CD14-positive monocyte (primary cell): ENCODE data around the gene SIK3. TPM values are rescaled to one million over a fixed set of nuclear protein-coding genes. Genes with fewer than 3 reads are reported as not detected.

Source experiments
- DNase-seq, 3 donors: peaks; one replicate each; pipeline ENCODE4 v3.0.0-alpha.2; 2011 to 2022
- H2AFZ ChIP-seq: 2 replicates; pipeline ENCODE4 v1.6.0; 2012; ENCODE audit warnings: mild to moderate bottlenecking, low read depth, low read length, inconsistent platforms; ENCODE audit not compliant: insufficient read depth, poor library complexity, severe bottlenecking
- H3K27ac ChIP-seq, 2 donors: 1 replicate in 1 of 2; 2 replicates in 1 of 2; pipeline ENCODE4 v1.5.1; 2012 to 2013; ENCODE audit warnings: low read length in 2 of 2, control low read depth in 1 of 2, inconsistent platforms in 1 of 2, low read depth in 1 of 2, mild to moderate bottlenecking in 1 of 2
- H3K27me3 ChIP-seq, 2 donors: one replicate each; pipeline versions ENCODE4 v1.6.0 to v1.6.1; 2011 to 2013; ENCODE audit warnings: low read length in 2 of 2; ENCODE audit not compliant: control insufficient read depth in 2 of 2, insufficient read depth in 2 of 2
- H3K36me3 ChIP-seq, 2 donors: replicated peaks in 1 of 2; 1 replicate in 1 of 2; 2 replicates in 1 of 2; pipeline versions ENCODE4 v1.5.1 to v1.6.1; 2012 to 2013; ENCODE audit warnings: low read length in 2 of 2, control low read depth in 1 of 2, inconsistent platforms in 1 of 2, mild to moderate bottlenecking in 1 of 2; ENCODE audit not compliant: insufficient read depth in 2 of 2, control insufficient read depth in 1 of 2
- H3K4me1 ChIP-seq, 2 donors: 1 replicate in 1 of 2; 2 replicates in 1 of 2; pipeline versions ENCODE4 v1.5.1 to v1.6.1; 2012 to 2013; ENCODE audit warnings: low read length in 2 of 2, control low read depth in 1 of 2, inconsistent platforms in 1 of 2, mild to moderate bottlenecking in 1 of 2, moderate library complexity in 1 of 2; ENCODE audit not compliant: insufficient read depth in 2 of 2, control insufficient read depth in 1 of 2
- H3K4me2 ChIP-seq: replicated peaks from 2 replicates; pipeline ENCODE3; 2012; ENCODE audit warnings: low read length, moderate library complexity, mild to moderate bottlenecking; ENCODE audit not compliant: poor library complexity, severe bottlenecking; ENCODE audit errors: extremely low read depth
- H3K4me3 ChIP-seq, 3 experiments: fragments of 200-600 bp in 1 of 3; sonication (generic) in 1 of 3; replicated peaks in 1 of 3; 1 replicate in 2 of 3; 2 replicates in 1 of 3; pipeline ENCODE4 v1.5.1; 2011 to 2013; ENCODE audit warnings: low read length in 3 of 3, mild to moderate bottlenecking in 3 of 3, control low read depth in 2 of 3, low read depth in 2 of 3, inconsistent platforms in 1 of 3, moderate library complexity in 1 of 3
- H3K79me2 ChIP-seq: 2 replicates; pipeline ENCODE4 v1.6.0; 2012; ENCODE audit warnings: mild to moderate bottlenecking, control low read depth, inconsistent platforms, low read length, moderate library complexity; ENCODE audit not compliant: insufficient read depth
- H3K9ac ChIP-seq: 2 replicates; pipeline ENCODE4 v1.6.0; 2017; ENCODE audit warnings: low read length, mild to moderate bottlenecking; ENCODE audit not compliant: insufficient read depth, poor library complexity, severe bottlenecking
- H3K9me3 ChIP-seq, 2 donors: replicated peaks in 1 of 2; 1 replicate in 1 of 2; 2 replicates in 1 of 2; pipeline versions ENCODE4 v1.5.1 to v1.6.1; 2012 to 2013; ENCODE audit warnings: low read length in 2 of 2, control low read depth in 1 of 2; ENCODE audit not compliant: control insufficient read depth in 1 of 2, insufficient read depth in 1 of 2
- H4K20me1 ChIP-seq: 2 replicates; pipeline ENCODE4 v1.6.0; 2012; ENCODE audit warnings: mild to moderate bottlenecking, low read length, control low read depth, moderate library complexity; ENCODE audit not compliant: insufficient read depth
- H3K27ac Mint-ChIP-seq, 7 donors: one replicate each; pipeline ENCODE4 v1.8.0; 2020; ENCODE audit warnings: mild to moderate bottlenecking in 7 of 7, mixed read lengths in 7 of 7, moderate library complexity in 6 of 7, inconsistent platforms in 2 of 7
- H3K27me3 Mint-ChIP-seq, 3 donors: one replicate each; pipeline ENCODE4 v1.8.0; 2021 to 2022; ENCODE audit warnings: low read depth in 3 of 3, mild to moderate bottlenecking in 3 of 3, mixed read lengths in 3 of 3, moderate library complexity in 3 of 3, inconsistent platforms in 1 of 3
- H3K36me3 Mint-ChIP-seq, 2 donors: one replicate each; pipeline ENCODE4 v1.8.0; 2020; ENCODE audit warnings: mixed read lengths in 2 of 2, inconsistent platforms in 1 of 2, mild to moderate bottlenecking in 1 of 2
- H3K4me1 Mint-ChIP-seq: one replicate; pipeline ENCODE4 v1.8.0; 2020; ENCODE audit warnings: mild to moderate bottlenecking, mixed read lengths
- H3K4me3 Mint-ChIP-seq, 2 donors: one replicate each; pipeline ENCODE4 v1.8.0; 2020; ENCODE audit warnings: mild to moderate bottlenecking in 2 of 2, mixed read lengths in 2 of 2, moderate library complexity in 1 of 2
- H3K9me3 Mint-ChIP-seq, 7 donors: one replicate each; pipeline ENCODE4 v1.8.0; 2020 to 2022; ENCODE audit warnings: mixed read lengths in 7 of 7, mild to moderate bottlenecking in 6 of 7, moderate library complexity in 6 of 7, inconsistent platforms in 2 of 7
- CTCF ChIP-seq: fragments of 200-600 bp; IDR thresholded peaks from one replicate; pipeline ENCODE4 v1.8.0; 2022; ENCODE audit warnings: antibody characterized with exemption, mild to moderate bottlenecking
- WGBS: methylation state at CpG from one replicate; pipeline ENCODE4 v1.1.5; 2013; ENCODE audit warnings: missing lambda C conversion rate; ENCODE audit not compliant: insufficient coverage; 5-methylcytosine and 5-hydroxymethylcytosine counted together
- intact Hi-C, 2 donors: fragments of 100-400 bp; cut with micrococcal nuclease; formaldehyde crosslinking; loops; one replicate each; pipeline versions ENCODE4 v1.15.0 to v1.15.1; 2023
- polyA plus RNA-seq, 3 donors: library from polyadenylated mRNA; depleted of rRNA in 1 of 3; unstranded in 2 of 3; stranded (reverse) in 1 of 3; fragments of 300-500 nt in 2 of 3; fragments of >200 nt in 1 of 3; fragmentation: Illumina TruSeq in 2 of 3; gene quantifications; 1 replicate in 2 of 3; 2 replicates in 1 of 3; pipeline ENCODE4 v1.2.3, GENCODE V29; 2012 to 2021

Gene SIK3
- polyA plus RNA-seq, 3 donors: 18.3 to 142 (median 20.0) TPM

- H3K27me3 ChIP-seq: no peaks in the 10 kb centered on the region
- H2AFZ ChIP-seq: no peak overlapping the region
- no peaks in the 10 kb centered on the region for H3K9me3 Mint-ChIP-seq
- H3K4me3 ChIP-seq: peak overlapping the region; percentile 9 to 63 (median 49)
- H3K27me3 Mint-ChIP-seq: no peaks in the 10 kb centered on the region
- H3K36me3 ChIP-seq: peaks cover 16 to 49% of the 10 kb centered on the region in 2 donors
- H3K4me1 Mint-ChIP-seq: peaks cover 28% of the 10 kb centered on the region
- H3K4me1 ChIP-seq: peaks cover 22 to 26% of the 10 kb centered on the region in 2 donors
- WGBS: no CpG with 5 or more reads among the region's 4 CpGs
- H3K9me3 ChIP-seq: no peaks in the 10 kb centered on the region
- peak overlapping the region; percentile 55 for H3K4me2 ChIP-seq
- H3K79me2 ChIP-seq: peaks cover 24% of the 10 kb centered on the region
- peak; percentile 41 to 69 (median 67) for DNase-seq
- intact Hi-C loops: no loop called here
- H3K9ac ChIP-seq: no peak overlapping the region
- peak overlapping the region; percentile 56 to 84 for H3K4me3 Mint-ChIP-seq
- TF ChIP-seq CTCF: no peak
- H3K36me3 Mint-ChIP-seq: peaks cover 45 to 55% of the 10 kb centered on the region in 2 donors
- H3K27ac ChIP-seq: peak overlapping the region; percentile 68 to 76
- H3K27ac Mint-ChIP-seq: peak overlapping the region; percentile 90 to 96 (median 92)
- no peaks in the 10 kb centered on the region for H4K20me1 ChIP-seq
Measured at GRCh38 chr11:116948391-116948790, 149.8 kb downstream of the SIK3 start.

GRCh38 chr11:116946414-116946813, 151.8 kb downstream of the SIK3 start:
- H3K27me3 Mint-ChIP-seq: no peaks in the 10 kb centered on the region
- WGBS: no CpG with 5 or more reads among the region's 3 CpGs
- H3K4me3 Mint-ChIP-seq: no peak overlapping the region

More at GRCh38 chr11:116946414-116946813, 151.8 kb downstream of the SIK3 start:
- Mint-ChIP-seq H3K27ac (peak overlapping the region in 1 of 7 donors; percentile 78), H3K4me1 (peaks cover 28% of the 10 kb centered on the region), H3K9me3 (no peaks in the 10 kb centered on the region), H3K36me3 (peaks cover 44 to 51% of the 10 kb centered on the region in 2 donors)
- Histone ChIP-seq H3K36me3 (peaks cover 16 to 47% of the 10 kb centered on the region in 2 donors), H4K20me1 (no peaks in the 10 kb centered on the region), H3K9ac (no peak overlapping the region), H3K79me2 (peaks cover 33% of the 10 kb centered on the region), H2AFZ (no peak overlapping the region), H3K27me3 (no peaks in the 10 kb centered on the region), H3K4me1 (peaks cover 22 to 26% of the 10 kb centered on the region in 2 donors), H3K27ac (no peak overlapping the region), H3K4me3 (no peak overlapping the region), H3K9me3 (no peaks in the 10 kb centered on the region), H3K4me2 (no peak overlapping the region)
- DNase-seq: no peak
- intact Hi-C loops: no loop called here
- TF ChIP-seq CTCF: no peak
